C4-2B (cell line): ENCODE data around the gene BABAM2.

Source experiments
- CTCF ChIP-seq: fragments of 450-650 bp; conservative IDR thresholded peaks from 2 replicates; pipeline ENCODE4 v1.5.1; 2017; ENCODE audit warnings: mild to moderate bottlenecking
- ZFX ChIP-seq: fragments of 450-650 bp; IDR thresholded peaks from 2 replicates; pipeline ENCODE4 v1.6.1; 2017

GRCh38 chr2:28293416-28293815 is 402.9 kb downstream of the BABAM2 start:
- TF ChIP-seq CTCF (no peak), ZFX (no peak)
